Measurements from ENCODE around the gene HIVEP2.

Gene HIVEP2

DNA sequence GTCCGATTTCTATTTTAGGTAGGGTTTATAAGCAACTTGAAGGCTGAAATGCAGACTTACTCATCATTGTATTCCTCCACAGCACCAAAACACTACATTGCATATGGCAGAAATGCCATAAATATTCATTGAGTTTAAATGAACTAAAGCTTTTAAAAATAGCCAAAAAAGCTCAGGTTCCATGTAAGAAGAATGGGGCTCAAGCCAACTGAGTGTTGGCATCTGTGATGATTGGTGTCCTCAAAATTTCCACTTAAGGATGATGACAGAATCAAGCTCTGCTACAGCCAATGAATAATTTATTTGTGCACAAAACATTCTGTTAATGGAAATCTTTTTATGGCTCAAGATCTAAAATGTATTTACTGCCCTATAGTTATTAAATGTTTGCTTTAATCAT is 115.4 kb downstream of the HIVEP2 start:
- no peaks in the 10 kb centered on the region for H3K36me3 ChIP-seq (ENCODE audit: insufficient read depth, insufficient read length, low read length)
- H3K27me3 ChIP-seq (ENCODE audit: insufficient read depth, insufficient read length), result no peaks in the 10 kb centered on the region
- no peak overlapping the region for H3K4me3 ChIP-seq (ENCODE audit: insufficient read length, low read depth)
- no peaks in the 10 kb centered on the region for H3K4me1 ChIP-seq (ENCODE audit: insufficient read depth, insufficient read length)
- no peak for TF ChIP-seq ZNF274 (IDR thresholded peaks at IDR 0.05; ENCODE audit: low read depth, low read length)
- TF ChIP-seq YY1 (IDR thresholded peaks at IDR 0.05; ENCODE audit: insufficient read depth, insufficient read length), result no peak
- no peak for TF ChIP-seq SUZ12 (IDR thresholded peaks at IDR 0.05; ENCODE audit: extremely low read depth, insufficient read depth, insufficient read length)
- no peaks in the 10 kb centered on the region for H3K9me3 ChIP-seq (ENCODE audit: insufficient read depth, low read length)
- DNase-seq (ENCODE audit: low read depth, low spot score), result no peak
- no peak overlapping the region for H3K9ac ChIP-seq (ENCODE audit: insufficient read length, low read depth)

DNA sequence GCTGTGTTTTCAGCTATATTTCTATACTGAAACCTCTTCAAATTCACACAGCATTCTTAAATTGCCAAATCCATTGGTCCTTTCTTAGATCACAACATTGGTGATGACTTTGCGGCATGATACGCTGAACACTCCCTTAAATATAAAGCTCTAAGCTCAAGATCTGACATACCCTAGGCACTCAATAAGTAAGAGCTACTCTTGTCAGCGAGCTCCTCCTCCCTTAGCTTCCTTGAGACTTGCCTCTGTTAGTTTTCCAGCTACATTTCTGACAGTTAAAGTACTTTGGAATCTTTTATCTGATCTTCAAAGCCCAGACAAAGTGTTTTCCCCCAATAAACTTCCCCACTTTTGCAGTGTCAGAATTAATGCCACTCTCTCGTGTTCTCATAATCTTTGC is 117.0 kb downstream of the HIVEP2 start:
- Histone ChIP-seq H3K36me3 (ENCODE audit: insufficient read depth, insufficient read length, low read length) (no peaks in the 10 kb centered on the region), H3K9me3 (ENCODE audit: insufficient read depth, low read length) (no peaks in the 10 kb centered on the region), H3K4me3 (ENCODE audit: insufficient read length, low read depth) (no peak overlapping the region), H3K27me3 (ENCODE audit: insufficient read depth, insufficient read length) (no peaks in the 10 kb centered on the region), H3K4me1 (ENCODE audit: insufficient read depth, insufficient read length) (no peaks in the 10 kb centered on the region), H3K9ac (ENCODE audit: insufficient read length, low read depth) (no peak overlapping the region)
- no peak for DNase-seq (ENCODE audit: low read depth, low spot score)
- TF ChIP-seq SUZ12 (IDR thresholded peaks at IDR 0.05; ENCODE audit: extremely low read depth, insufficient read depth, insufficient read length), result no peak
- no peak for TF ChIP-seq ZNF274 (IDR thresholded peaks at IDR 0.05; ENCODE audit: low read depth, low read length)
- TF ChIP-seq YY1 (IDR thresholded peaks at IDR 0.05; ENCODE audit: insufficient read depth, insufficient read length), result no peak

DNA sequence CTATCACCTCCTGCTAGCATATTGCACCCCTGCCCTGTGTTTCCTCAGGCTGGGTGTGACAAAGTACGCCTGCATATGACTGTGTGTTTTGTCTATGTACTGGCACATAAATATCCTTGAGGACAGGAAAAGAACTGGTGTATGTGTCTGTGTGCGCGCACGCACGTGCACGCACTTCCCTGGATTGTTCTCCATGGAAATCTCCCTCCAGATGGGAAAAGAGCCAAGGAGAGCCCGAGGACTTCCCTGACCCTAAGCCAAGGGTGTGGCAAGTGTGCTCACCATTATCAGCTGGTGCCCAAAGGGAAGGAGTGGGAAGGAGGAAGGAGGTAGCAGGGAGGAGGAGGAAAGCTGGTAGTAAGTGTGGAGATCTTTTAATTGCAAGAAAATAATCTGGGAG is 117.6 kb downstream of the HIVEP2 start:
- Histone ChIP-seq H3K9me3 (ENCODE audit: insufficient read depth, low read length) (no peaks in the 10 kb centered on the region), H3K4me3 (ENCODE audit: insufficient read length, low read depth) (no peak overlapping the region), H3K9ac (ENCODE audit: insufficient read length, low read depth) (no peak overlapping the region), H3K27me3 (ENCODE audit: insufficient read depth, insufficient read length) (no peaks in the 10 kb centered on the region), H3K36me3 (ENCODE audit: insufficient read depth, insufficient read length, low read length) (no peaks in the 10 kb centered on the region), H3K4me1 (ENCODE audit: insufficient read depth, insufficient read length) (no peaks in the 10 kb centered on the region)
- DNase-seq (ENCODE audit: low read depth, low spot score), result no peak
- TF ChIP-seq YY1 (IDR thresholded peaks at IDR 0.05; ENCODE audit: insufficient read depth, insufficient read length), result no peak
- TF ChIP-seq ZNF274 (IDR thresholded peaks at IDR 0.05; ENCODE audit: low read depth, low read length), result no peak
- no peak for TF ChIP-seq SUZ12 (IDR thresholded peaks at IDR 0.05; ENCODE audit: extremely low read depth, insufficient read depth, insufficient read length)

DNA sequence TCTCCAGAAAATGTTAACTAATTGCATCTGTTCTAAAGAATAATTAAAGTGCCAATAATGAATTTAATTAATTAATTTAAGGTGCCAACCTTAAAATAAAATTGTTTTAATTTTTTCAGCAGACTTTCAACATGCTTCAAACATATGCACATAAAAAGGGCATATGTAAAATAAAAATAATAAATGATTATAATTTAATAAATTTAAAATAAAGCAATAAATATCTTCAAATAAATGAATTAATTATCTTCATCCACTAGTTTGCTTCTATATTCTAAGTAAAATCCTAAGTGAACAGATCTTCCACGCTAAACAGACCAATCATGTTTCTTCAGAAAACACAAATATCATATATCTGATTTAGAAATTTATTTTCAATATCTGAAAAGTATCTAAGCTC is 119.2 kb downstream of the HIVEP2 start:
- H3K4me1 ChIP-seq (ENCODE audit: insufficient read depth, insufficient read length), result no peaks in the 10 kb centered on the region
- H3K9me3 ChIP-seq (ENCODE audit: insufficient read depth, low read length), result no peaks in the 10 kb centered on the region
- no peaks in the 10 kb centered on the region for H3K27me3 ChIP-seq (ENCODE audit: insufficient read depth, insufficient read length)
- no peak for DNase-seq (ENCODE audit: low read depth, low spot score)
- no peak overlapping the region for H3K9ac ChIP-seq (ENCODE audit: insufficient read length, low read depth)
- H3K36me3 ChIP-seq (ENCODE audit: insufficient read depth, insufficient read length, low read length), result no peaks in the 10 kb centered on the region
- TF ChIP-seq SUZ12 (IDR thresholded peaks at IDR 0.05; ENCODE audit: extremely low read depth, insufficient read depth, insufficient read length), result no peak
- no peak for TF ChIP-seq YY1 (IDR thresholded peaks at IDR 0.05; ENCODE audit: insufficient read depth, insufficient read length)
- no peak for TF ChIP-seq ZNF274 (IDR thresholded peaks at IDR 0.05; ENCODE audit: low read depth, low read length)
- no peak overlapping the region for H3K4me3 ChIP-seq (ENCODE audit: insufficient read length, low read depth)

DNA sequence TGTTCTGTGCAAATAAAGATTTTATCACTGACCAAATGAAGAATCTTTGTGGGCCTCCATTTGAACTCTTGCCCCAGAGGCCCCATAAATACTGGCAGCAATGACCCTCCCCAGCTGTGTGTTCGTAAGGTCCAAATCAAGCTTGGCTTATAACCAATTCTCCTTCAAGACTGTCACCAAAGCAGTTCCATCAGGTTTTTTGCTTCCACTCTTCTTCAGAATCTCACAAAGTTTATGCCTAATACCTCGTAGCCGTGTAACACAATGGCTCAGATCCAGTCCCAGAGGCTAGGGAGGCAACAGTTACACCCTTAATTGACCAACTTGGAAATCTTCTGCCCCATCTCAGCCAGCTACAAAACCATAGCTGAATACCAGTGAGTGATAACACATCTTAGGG is 120.5 kb downstream of the HIVEP2 start:
- no peak overlapping the region for H3K9ac ChIP-seq (ENCODE audit: insufficient read length, low read depth)
- no peak for DNase-seq (ENCODE audit: low read depth, low spot score)
- no peaks in the 10 kb centered on the region for H3K36me3 ChIP-seq (ENCODE audit: insufficient read depth, insufficient read length, low read length)
- no peaks in the 10 kb centered on the region for H3K9me3 ChIP-seq (ENCODE audit: insufficient read depth, low read length)
- H3K27me3 ChIP-seq (ENCODE audit: insufficient read depth, insufficient read length), result no peaks in the 10 kb centered on the region
- no peak overlapping the region for H3K4me3 ChIP-seq (ENCODE audit: insufficient read length, low read depth)
- no peaks in the 10 kb centered on the region for H3K4me1 ChIP-seq (ENCODE audit: insufficient read depth, insufficient read length)
- TF ChIP-seq YY1 (IDR thresholded peaks at IDR 0.05; ENCODE audit: insufficient read depth, insufficient read length) (no peak), ZNF274 (IDR thresholded peaks at IDR 0.05; ENCODE audit: low read depth, low read length) (no peak), SUZ12 (IDR thresholded peaks at IDR 0.05; ENCODE audit: extremely low read depth, insufficient read depth, insufficient read length) (no peak)

DNA sequence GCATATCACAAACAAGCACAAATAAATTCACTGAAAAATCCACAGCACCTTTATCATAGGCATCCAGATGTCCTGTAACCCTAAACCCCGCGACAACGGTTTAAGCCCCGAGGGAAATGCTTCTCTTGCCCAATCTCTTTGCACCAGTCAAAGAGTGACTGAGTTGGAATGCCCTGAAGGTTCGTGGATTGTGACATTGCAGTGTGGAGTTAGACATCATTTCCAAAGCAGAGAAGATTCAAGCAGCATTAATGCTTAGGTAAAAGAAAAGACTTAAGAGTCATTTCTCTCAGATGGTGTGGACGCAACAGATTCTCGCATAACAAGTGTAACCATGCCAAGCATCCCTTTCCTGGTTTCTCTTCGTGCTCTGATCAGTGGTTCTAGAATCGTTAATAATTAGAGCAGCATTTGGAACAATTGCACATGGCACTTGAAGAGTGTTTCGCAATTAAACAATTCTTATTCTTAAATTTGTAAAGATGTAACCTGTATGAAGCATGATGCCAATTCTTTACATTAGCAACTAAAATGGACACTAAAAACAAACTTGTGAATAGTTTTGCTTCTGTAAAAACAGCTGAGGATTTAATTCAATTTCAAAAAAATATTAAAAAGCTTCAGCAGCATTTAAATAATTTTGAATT is 121.6 kb downstream of the HIVEP2 start:
- no peaks in the 10 kb centered on the region for H3K9me3 ChIP-seq (ENCODE audit: insufficient read depth, low read length)
- TF ChIP-seq YY1 (IDR thresholded peaks at IDR 0.05; ENCODE audit: insufficient read depth, insufficient read length) (no peak), ZNF274 (IDR thresholded peaks at IDR 0.05; ENCODE audit: low read depth, low read length) (no peak), SUZ12 (IDR thresholded peaks at IDR 0.05; ENCODE audit: extremely low read depth, insufficient read depth, insufficient read length) (no peak)
- no peak for DNase-seq (ENCODE audit: low read depth, low spot score)
- no peak overlapping the region for H3K4me3 ChIP-seq (ENCODE audit: insufficient read length, low read depth)
- H3K9ac ChIP-seq (ENCODE audit: insufficient read length, low read depth), result no peak overlapping the region
- H3K36me3 ChIP-seq (ENCODE audit: insufficient read depth, insufficient read length, low read length), result no peaks in the 10 kb centered on the region
- H3K4me1 ChIP-seq (ENCODE audit: insufficient read depth, insufficient read length), result no peaks in the 10 kb centered on the region
- no peaks in the 10 kb centered on the region for H3K27me3 ChIP-seq (ENCODE audit: insufficient read depth, insufficient read length)

DNA sequence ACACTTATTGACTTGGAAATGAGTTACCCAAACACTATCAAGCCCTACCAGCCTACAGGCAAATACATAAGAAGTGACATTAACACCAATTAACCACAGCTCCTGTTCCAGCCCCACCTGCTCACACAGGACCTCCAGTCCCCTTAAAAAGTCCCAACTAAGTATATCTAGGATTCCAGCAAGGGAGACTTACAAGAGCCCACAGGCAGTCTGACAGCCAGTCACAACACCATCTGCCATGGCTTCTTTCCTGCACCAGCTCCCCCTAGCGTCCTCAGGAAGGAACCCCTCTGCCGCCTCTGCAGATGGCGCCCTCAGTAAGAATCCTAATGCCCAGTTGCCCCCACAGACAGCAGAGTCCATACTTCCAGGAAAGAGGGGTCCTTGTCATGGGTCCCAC is 122.1 kb downstream of the HIVEP2 start:
- DNase-seq (ENCODE audit: low read depth, low spot score), result peak; percentile 33
- H3K27me3 ChIP-seq (ENCODE audit: insufficient read depth, insufficient read length), result no peaks in the 10 kb centered on the region
- TF ChIP-seq ZNF274 (IDR thresholded peaks at IDR 0.05; ENCODE audit: low read depth, low read length) (no peak), YY1 (IDR thresholded peaks at IDR 0.05; ENCODE audit: insufficient read depth, insufficient read length) (no peak), SUZ12 (IDR thresholded peaks at IDR 0.05; ENCODE audit: extremely low read depth, insufficient read depth, insufficient read length) (no peak)
- H3K9me3 ChIP-seq (ENCODE audit: insufficient read depth, low read length), result no peaks in the 10 kb centered on the region
- H3K4me1 ChIP-seq (ENCODE audit: insufficient read depth, insufficient read length), result no peaks in the 10 kb centered on the region
- H3K9ac ChIP-seq (ENCODE audit: insufficient read length, low read depth), result no peak overlapping the region
- no peaks in the 10 kb centered on the region for H3K36me3 ChIP-seq (ENCODE audit: insufficient read depth, insufficient read length, low read length)
- H3K4me3 ChIP-seq (ENCODE audit: insufficient read length, low read depth), result no peak overlapping the region
